AG04450 (cell line): ENCODE measurements around the gene MBTPS1. TPM values are rescaled to one million over a fixed set of nuclear protein-coding genes. Genes with fewer than 3 reads are reported as not detected.

Source experiments
- CTCF ChIA-PET: fragments of 300-600, 350-600 bp; formaldehyde crosslinking; extraction: SDS; loops from one replicate; lab custom pipeline; 2022; ENCODE audit warnings: antibody characterized with exemption, inconsistent platforms; lab: Charles Lee
- POLR2A ChIA-PET: fragments of 350-600 bp; formaldehyde crosslinking; extraction: SDS; loops from one replicate; lab custom pipeline; 2021; ENCODE audit warnings: antibody characterized with exemption, inconsistent platforms; lab: Yijun Ruan, JAX
- DNase-seq: peaks from one replicate; pipeline ENCODE4 v3.0.0-alpha.2; 2011; ENCODE audit warnings: low read depth, low spot score
- H3K27ac ChIP-seq: one replicate; pipeline ENCODE4 v1.5.1; 2012; ENCODE audit warnings: low read depth, low read length, control low read depth
- H3K27me3 ChIP-seq: one replicate; pipeline ENCODE4 v1.6.0; 2012; ENCODE audit warnings: low read length; ENCODE audit not compliant: control insufficient read depth, insufficient read depth
- H3K4me3 ChIP-seq: 2 replicates; pipeline ENCODE4 v1.5.1; 2011; ENCODE audit warnings: mild to moderate bottlenecking, low read depth, low read length, control low read depth
- H3K9me3 ChIP-seq: 2 replicates; pipeline ENCODE4 v1.5.1; 2012; ENCODE audit warnings: low read length; ENCODE audit not compliant: control insufficient read depth, insufficient read depth
- polyA plus RNA-seq: library from polyadenylated mRNA; depleted of rRNA; stranded (reverse); fragments of >200 nt; gene quantifications from 2 replicates; pipeline ENCODE4 v1.2.3, GENCODE V29; 2011; rRNA removed
- small RNA-seq: library from RNA; depleted of rRNA; stranded (forward); fragments of <200 nt; gene quantifications from one replicate; pipeline ENCODE3, GENCODE V24; 2012; ENCODE audit warnings: low read depth; ENCODE audit not compliant: insufficient read length
- TF ChIP-seq, protein P1 (sequence below): IDR thresholded peaks from 2 replicates; pipeline ENCODE4 v1.5.1; 2011; ENCODE audit warnings: low read depth, low read length, control low read depth, inconsistent platforms

Gene MBTPS1
- polyA plus RNA-seq, 1 experiment, result 116 TPM

GRCh38 chr16:84005391-84005790 is 111.4 kb downstream of the MBTPS1 start:
- no peak for DNase-seq
- POLR2A ChIA-PET, result no interaction called here
- TF ChIP-seq, protein P1, sequence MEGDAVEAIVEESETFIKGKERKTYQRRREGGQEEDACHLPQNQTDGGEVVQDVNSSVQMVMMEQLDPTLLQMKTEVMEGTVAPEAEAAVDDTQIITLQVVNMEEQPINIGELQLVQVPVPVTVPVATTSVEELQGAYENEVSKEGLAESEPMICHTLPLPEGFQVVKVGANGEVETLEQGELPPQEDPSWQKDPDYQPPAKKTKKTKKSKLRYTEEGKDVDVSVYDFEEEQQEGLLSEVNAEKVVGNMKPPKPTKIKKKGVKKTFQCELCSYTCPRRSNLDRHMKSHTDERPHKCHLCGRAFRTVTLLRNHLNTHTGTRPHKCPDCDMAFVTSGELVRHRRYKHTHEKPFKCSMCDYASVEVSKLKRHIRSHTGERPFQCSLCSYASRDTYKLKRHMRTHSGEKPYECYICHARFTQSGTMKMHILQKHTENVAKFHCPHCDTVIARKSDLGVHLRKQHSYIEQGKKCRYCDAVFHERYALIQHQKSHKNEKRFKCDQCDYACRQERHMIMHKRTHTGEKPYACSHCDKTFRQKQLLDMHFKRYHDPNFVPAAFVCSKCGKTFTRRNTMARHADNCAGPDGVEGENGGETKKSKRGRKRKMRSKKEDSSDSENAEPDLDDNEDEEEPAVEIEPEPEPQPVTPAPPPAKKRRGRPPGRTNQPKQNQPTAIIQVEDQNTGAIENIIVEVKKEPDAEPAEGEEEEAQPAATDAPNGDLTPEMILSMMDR, result no peak
- H3K27ac ChIP-seq, result no peak overlapping the region
- CTCF ChIA-PET, result no interaction called here
- H3K27me3 ChIP-seq, result peaks cover 44% of the 10 kb centered on the region
- H3K4me3 ChIP-seq, result no peak overlapping the region
- peaks cover 7% of the 10 kb centered on the region for H3K9me3 ChIP-seq

- POLR2A ChIA-PET, result no interaction called here
- Histone ChIP-seq H3K27ac (no peak overlapping the region), H3K4me3 (no peak overlapping the region), H3K9me3 (peaks cover 4% of the 10 kb centered on the region), H3K27me3 (peaks cover 40% of the 10 kb centered on the region)
- TF ChIP-seq, protein P1, result no peak
- CTCF ChIA-PET, result no interaction called here
- no peak for DNase-seq
Measured at GRCh38 chr16:84004442-84004841, 112.3 kb downstream of the MBTPS1 start.

Small RNAs within 50 kb of the gene (small RNA-seq; reads per million reads assigned to genes)
- not detected for gene RNA5SP432

Other genes starting within 250 kb of the MBTPS1 start
- 2.0 and 2.5 TPM in 2 replicates for gene MLYCD, start 217.8 kb downstream of the MBTPS1 start, polyA plus RNA-seq
- gene OSGIN1, start 163.7 kb downstream of the MBTPS1 start, polyA plus RNA-seq, result 6.2 and 8.5 TPM in 2 replicates
- gene NECAB2, start 148.7 kb downstream of the MBTPS1 start, polyA plus RNA-seq, result 0.20 and 0.24 TPM in 2 replicates
- not detected in 2 replicates for gene SLC38A8, start 74.1 kb downstream of the MBTPS1 start, polyA plus RNA-seq
- gene HSDL1, start 28.2 kb upstream of the MBTPS1 start, polyA plus RNA-seq, result 23.7 and 29.5 TPM in 2 replicates
- not detected in 2 replicates for gene DNAAF1, start 28.4 kb upstream of the MBTPS1 start, polyA plus RNA-seq
- gene TAF1C, start 70.1 kb upstream of the MBTPS1 start, polyA plus RNA-seq, result 14.2 and 15.2 TPM in 2 replicates
- not detected in 2 replicates for gene ADAD2, start 74.2 kb upstream of the MBTPS1 start, polyA plus RNA-seq
- gene KCNG4, start 123.1 kb upstream of the MBTPS1 start, polyA plus RNA-seq, result not detected in 2 replicates
- 19.9 and 21.0 TPM in 2 replicates for gene WFDC1, start 177.9 kb upstream of the MBTPS1 start, polyA plus RNA-seq